ENCODE data around the gene ABCC12. TPM values are rescaled to one million over a fixed set of nuclear protein-coding genes. Genes with fewer than 3 reads are reported as not detected.

Gene ABCC12
- total RNA-seq, 1 experiment from 2014 or later: not detected

- Histone ChIP-seq H3K4me1 (ENCODE audit: insufficient read depth, low read length, poor library complexity, severe bottlenecking) (no peaks in the 10 kb centered on the region), H3K9me3 (ENCODE audit: low read depth, low read length, poor library complexity, severe bottlenecking) (no peaks in the 10 kb centered on the region), H3K27me3 (replicated peaks; ENCODE audit: insufficient read depth, low read depth, low read length, poor library complexity) (no peaks in the 10 kb centered on the region), H3K27ac (ENCODE audit: low read depth, low read length, poor library complexity, severe bottlenecking) (no peak overlapping the region), H3K36me3 (ENCODE audit: insufficient read depth, low read length, poor library complexity, severe bottlenecking) (no peaks in the 10 kb centered on the region), H3K4me3 (ENCODE audit: low read depth, low read length, poor library complexity, severe bottlenecking) (no peak overlapping the region)
- intact Hi-C loops (cut with micrococcal nuclease; ENCODE audit: unreplicated experiment): loop anchor here (5.0 kb wide), 1 partner anchor 975 kb away; the partner anchor contains the start of gene NETO2
- CTCF ChIA-PET: no interaction called here
- BruUV-seq (replicated peaks): no TSS peak
- peak; percentile 83 for DNase-seq (ENCODE audit: low spot score)
- no peak for TF ChIP-seq EZH2 (IDR thresholded peaks at IDR 0.05; ENCODE audit: borderline replicate concordance, low read depth, low read length, poor library complexity, severe bottlenecking)
- peak; percentile 93 for TF ChIP-seq CTCF (conservative IDR thresholded peaks at IDR 0.05; ENCODE audit: low read depth, low read length)
- POLR2A ChIA-PET (ENCODE audit: low non-redundant PET): no interaction called here
Measured at GRCh38 chr16:48117217-48118105, 38.3 kb downstream of the ABCC12 start.

- H3K4me3 ChIP-seq (ENCODE audit: low read depth, low read length, poor library complexity, severe bottlenecking): no peak overlapping the region
- no TSS peak for BruUV-seq (replicated peaks)
- H3K27me3 ChIP-seq (replicated peaks; ENCODE audit: insufficient read depth, low read depth, low read length, poor library complexity): peaks cover 16% of the 10 kb centered on the region
- CTCF ChIA-PET: interaction anchor here (0.8 kb wide), 1 partner anchor 974 kb away, joined by 3 read pairs; no protein-coding TSS in a partner anchor
- POLR2A ChIA-PET (ENCODE audit: low non-redundant PET): no interaction called here
- no peaks in the 10 kb centered on the region for H3K36me3 ChIP-seq (ENCODE audit: insufficient read depth, low read length, poor library complexity, severe bottlenecking)
- no peak overlapping the region for H3K27ac ChIP-seq (ENCODE audit: low read depth, low read length, poor library complexity, severe bottlenecking)
- intact Hi-C loops (cut with micrococcal nuclease; ENCODE audit: unreplicated experiment): loop anchor here (5.0 kb wide), 1 partner anchor 973 kb away; the partner anchor contains the start of gene NETO2
- TF ChIP-seq CTCF (conservative IDR thresholded peaks at IDR 0.05; ENCODE audit: low read depth, low read length): no peak
- TF ChIP-seq EZH2 (IDR thresholded peaks at IDR 0.05; ENCODE audit: borderline replicate concordance, low read depth, low read length, poor library complexity, severe bottlenecking): no peak
- DNase-seq (ENCODE audit: low spot score): no peak
- no peaks in the 10 kb centered on the region for H3K9me3 ChIP-seq (ENCODE audit: low read depth, low read length, poor library complexity, severe bottlenecking)
- H3K4me1 ChIP-seq (ENCODE audit: insufficient read depth, low read length, poor library complexity, severe bottlenecking): no peaks in the 10 kb centered on the region
Measured at GRCh38 chr16:48115299-48115698, 40.5 kb downstream of the ABCC12 start.

- BruUV-seq (replicated peaks): no TSS peak
Measured at GRCh38 chr16:48114410-48114809, 41.4 kb downstream of the ABCC12 start.

More at GRCh38 chr16:48114410-48114809, 41.4 kb downstream of the ABCC12 start:
- no peak overlapping the region for H3K27ac ChIP-seq (ENCODE audit: low read depth, low read length, poor library complexity, severe bottlenecking)
- DNase-seq (ENCODE audit: low spot score): no peak
- intact Hi-C loops (cut with micrococcal nuclease; ENCODE audit: unreplicated experiment): no loop called here
- peaks cover 20% of the 10 kb centered on the region for H3K27me3 ChIP-seq (replicated peaks; ENCODE audit: insufficient read depth, low read depth, low read length, poor library complexity)
- ChIA-PET POLR2A (ENCODE audit: low non-redundant PET) (no interaction called here), CTCF (no interaction called here)
- H3K4me1 ChIP-seq (ENCODE audit: insufficient read depth, low read length, poor library complexity, severe bottlenecking): no peaks in the 10 kb centered on the region
- no peaks in the 10 kb centered on the region for H3K9me3 ChIP-seq (ENCODE audit: low read depth, low read length, poor library complexity, severe bottlenecking)
- H3K36me3 ChIP-seq (ENCODE audit: insufficient read depth, low read length, poor library complexity, severe bottlenecking): no peaks in the 10 kb centered on the region
- no peak for TF ChIP-seq CTCF (conservative IDR thresholded peaks at IDR 0.05; ENCODE audit: low read depth, low read length)
- H3K4me3 ChIP-seq (ENCODE audit: low read depth, low read length, poor library complexity, severe bottlenecking): no peak overlapping the region

Data from A673 (cell line).